CD4-positive, alpha-beta T cell treated with Interleukin-15 for 4 hours (primary cell): ENCODE results near the gene SMARCA2.

Experiments used
- DNase-seq: peaks from one replicate; pipeline ENCODE4 v3.0.0-alpha.2; 2020; ENCODE audit warnings: low spot score

The SMARCA2 gene

GRCh38 chr9:2216591-2216990 lies 201.4 kb downstream of the SMARCA2 start:
- DNase-seq, result no peak

- DNase-seq, result no peak
Observed at GRCh38 chr9:2217540-2217939, 202.4 kb downstream of the SMARCA2 start.

- no peak for DNase-seq
Observed at GRCh38 chr9:2220036-2220435, 204.9 kb downstream of the SMARCA2 start.

GRCh38 chr9:2227144-2227867 lies 212.2 kb downstream of the SMARCA2 start:
- DNase-seq, result no peak

GRCh38 chr9:2228132-2228531 lies 213.0 kb downstream of the SMARCA2 start:
- no peak for DNase-seq

- DNase-seq, result no peak
Observed at GRCh38 chr9:2228641-2229040, 213.5 kb downstream of the SMARCA2 start.

GRCh38 chr9:2229109-2229721 lies 214.1 kb downstream of the SMARCA2 start:
- no peak for DNase-seq

- DNase-seq, result no peak
Observed at GRCh38 chr9:2230362-2230761, 215.2 kb downstream of the SMARCA2 start.

GRCh38 chr9:2231101-2231500 lies 216.0 kb downstream of the SMARCA2 start:
- no peak for DNase-seq

- no peak for DNase-seq
Observed at GRCh38 chr9:2231829-2232228, 216.7 kb downstream of the SMARCA2 start.

GRCh38 chr9:2233274-2233673 lies 218.1 kb downstream of the SMARCA2 start:
- DNase-seq, result no peak

- no peak for DNase-seq
Observed at GRCh38 chr9:2234371-2234893, 219.3 kb downstream of the SMARCA2 start.

- no peak for DNase-seq
Observed at GRCh38 chr9:2235623-2236022, 220.5 kb downstream of the SMARCA2 start.

- no peak for DNase-seq
Observed at GRCh38 chr9:2236850-2237249, 221.7 kb downstream of the SMARCA2 start.

GRCh38 chr9:2241461-2241835 lies 226.3 kb downstream of the SMARCA2 start:
- no peak for DNase-seq

GRCh38 chr9:2241836-2242741 lies 226.9 kb downstream of the SMARCA2 start:
- DNase-seq, result peak; percentile 60

GRCh38 chr9:2242831-2243330 lies 227.7 kb downstream of the SMARCA2 start:
- DNase-seq, result no peak
